Measurements from ENCODE around the gene ALAD.

The ALAD gene

DNA sequence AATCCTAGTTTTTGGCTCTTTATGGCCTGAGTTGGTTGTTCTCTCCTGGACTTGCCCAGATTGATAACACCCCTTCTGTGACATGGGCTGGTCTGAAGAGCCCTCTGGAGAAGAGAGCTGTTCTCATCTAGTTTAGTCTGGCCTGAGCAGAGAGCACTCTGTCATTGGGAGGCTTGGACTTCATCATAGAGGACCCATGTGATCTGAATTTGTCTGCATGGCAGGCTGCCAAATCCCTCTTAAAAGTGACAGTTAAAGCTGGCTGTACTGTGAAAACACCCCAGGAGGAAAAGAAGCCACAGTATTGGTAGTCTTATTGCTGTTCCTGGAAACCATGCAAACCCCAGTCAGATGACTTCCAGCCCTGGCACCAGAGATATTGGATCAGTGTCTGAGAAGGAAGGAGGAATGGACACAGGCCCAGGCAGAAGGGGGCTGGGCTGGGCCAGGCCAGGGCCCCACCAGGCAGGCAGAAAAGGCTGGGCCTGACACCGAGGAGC, 57.3 kb downstream of the ALAD start:
- peak; percentile 45 for DNase-seq

- no peak for DNase-seq
These were observed 59.2 kb downstream of the ALAD start for GRCh38 chr9:113341712-113342410.

GRCh38 chr9:113340011-113340699, 60.9 kb downstream of the ALAD start, which contains the start of gene WDR31:
Gene WDR31, minus strand, starts transcription at chr9:113340275. Its CDS starts 8,253 bp downstream, at chr9:113332022.
- DNase-seq = peak; percentile 84

DNA sequence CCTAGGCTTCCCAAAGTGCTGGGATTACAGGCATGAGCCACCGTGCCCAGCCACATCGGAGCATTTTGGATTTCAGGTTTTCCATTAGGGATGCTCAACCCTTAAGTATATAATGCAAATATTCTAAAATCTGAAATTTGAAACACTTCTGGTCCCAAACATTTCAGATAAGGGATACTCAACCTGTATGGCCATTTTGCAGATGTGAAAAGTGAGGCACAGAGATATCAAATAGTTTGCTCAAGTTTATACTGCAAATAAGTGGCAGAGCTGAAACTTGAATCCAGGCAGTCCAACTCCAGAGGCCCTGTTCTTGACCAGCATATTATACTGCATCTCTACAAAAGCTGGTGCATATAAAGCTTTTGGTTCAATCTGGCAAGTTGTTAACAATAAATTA, 63.4 kb downstream of the ALAD start:
- DNase-seq = no peak

Data from GDM1 (cell line).